ENCODE data around the gene MKKS.
"Not testable (repeated sequence)": the region's sequence is repeated elsewhere in the genome, so short reads cannot be mapped to it uniquely, and the experiment has no call there.

Gene MKKS

GRCh38 chr20:10411673-10412072 is 22.3 kb downstream of the MKKS start:
- H3K36me3 ChIP-seq (ENCODE audit: insufficient read depth, low read length): peaks cover 36% of the 10 kb centered on the region

DNA sequence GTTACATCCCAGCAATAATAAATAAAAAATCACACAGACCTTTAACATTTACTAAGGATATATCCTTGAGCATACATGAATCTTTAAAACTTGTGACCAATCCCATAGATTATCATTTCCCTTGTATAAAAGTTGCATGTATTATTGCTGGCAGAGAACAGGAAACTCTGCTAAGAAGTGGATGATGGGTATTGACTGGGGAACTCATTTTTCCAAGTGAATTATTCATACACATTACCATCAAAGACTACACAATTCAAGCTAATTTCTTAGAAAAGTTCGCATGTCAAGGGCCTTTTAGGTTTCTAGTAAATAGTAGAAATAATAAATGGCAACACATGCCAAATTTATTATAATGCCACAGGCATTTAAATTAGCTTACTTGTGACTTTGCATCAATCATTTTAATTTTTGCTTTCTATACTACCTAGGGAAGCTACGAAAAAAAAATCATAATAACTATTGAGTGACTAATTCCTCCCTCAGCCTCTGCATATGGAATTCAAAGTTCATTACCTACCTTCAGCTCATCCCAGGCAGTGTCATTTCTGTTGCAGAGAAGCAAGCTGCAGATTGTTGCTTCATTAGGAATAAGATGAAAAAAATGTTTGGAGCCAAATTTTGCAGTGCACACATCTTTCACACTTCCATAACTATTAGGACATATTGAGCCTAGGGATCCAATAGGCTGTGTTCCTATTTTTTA is 25.8 kb downstream of the MKKS start:
- Histone ChIP-seq H3K36me3 (ENCODE audit: insufficient read depth, low read length) (peaks cover 36% of the 10 kb centered on the region), H3K4me3 (ENCODE audit: low read length) (no peak overlapping the region), H3K4me1 (ENCODE audit: insufficient read depth, low read length) (no peaks in the 10 kb centered on the region), H3K9me3 (ENCODE audit: insufficient read depth, low read depth, low read length) (no peaks in the 10 kb centered on the region), H3K27ac (ENCODE audit: low read depth, low read length) (no peak overlapping the region), H3K9ac (ENCODE audit: low read depth, low read length) (no peak overlapping the region), H3K27me3 (ENCODE audit: insufficient read depth, low read length) (no peaks in the 10 kb centered on the region)
- WGBS: 91% methylated on average over 1 of the region's 2 CpGs

More at GRCh38 chr20:10411673-10412072, 22.3 kb downstream of the MKKS start:
- H3K27me3 ChIP-seq (ENCODE audit: insufficient read depth, low read length): no peaks in the 10 kb centered on the region
- no peak overlapping the region for H3K4me3 ChIP-seq (ENCODE audit: low read length)
- WGBS: no CpG with 5 or more reads among the region's 1 CpG
- H3K9ac ChIP-seq (ENCODE audit: low read depth, low read length): no peak overlapping the region
- H3K27ac ChIP-seq (ENCODE audit: low read depth, low read length): no peak overlapping the region
- no peaks in the 10 kb centered on the region for H3K9me3 ChIP-seq (ENCODE audit: insufficient read depth, low read depth, low read length)
- H3K4me1 ChIP-seq (ENCODE audit: insufficient read depth, low read length): peaks cover 16% of the 10 kb centered on the region

DNA sequence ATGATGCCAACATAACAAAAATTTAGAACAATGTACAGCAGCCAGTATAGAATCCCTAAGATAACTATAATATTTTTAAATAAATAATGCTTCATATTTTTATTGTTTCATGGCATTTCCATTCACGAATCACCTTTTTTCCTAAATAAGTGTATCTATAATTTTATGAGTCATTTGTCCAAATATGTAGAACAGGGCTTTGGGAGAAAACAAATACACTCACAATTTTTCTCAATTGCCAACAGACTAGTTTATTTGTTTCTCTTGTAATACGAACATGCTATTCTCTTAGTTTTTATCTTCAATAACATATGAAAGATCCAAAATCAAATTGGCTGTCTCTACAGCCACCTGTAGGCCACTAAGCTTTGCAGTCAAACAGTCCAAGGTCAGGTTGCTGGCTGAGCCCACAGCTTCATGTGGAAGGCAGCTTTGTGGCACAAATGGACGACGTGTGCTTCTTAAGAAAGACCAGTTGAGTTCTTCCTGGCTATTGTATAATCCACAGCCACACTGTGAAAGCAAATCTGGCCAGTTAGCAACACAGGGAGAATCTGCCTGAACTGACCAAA is 29.0 kb downstream of the MKKS start:
- Histone ChIP-seq H3K9ac (ENCODE audit: low read depth, low read length) (no peak overlapping the region), H3K27ac (ENCODE audit: low read depth, low read length) (no peak overlapping the region), H3K4me3 (ENCODE audit: low read length) (no peak overlapping the region), H3K4me1 (ENCODE audit: insufficient read depth, low read length) (no peaks in the 10 kb centered on the region), H3K9me3 (ENCODE audit: insufficient read depth, low read depth, low read length) (no peaks in the 10 kb centered on the region), H3K27me3 (ENCODE audit: insufficient read depth, low read length) (no peaks in the 10 kb centered on the region), H3K36me3 (ENCODE audit: insufficient read depth, low read length) (peaks cover 22% of the 10 kb centered on the region)
- WGBS: 94% methylated on average over 3 of the region's 4 CpGs

DNA sequence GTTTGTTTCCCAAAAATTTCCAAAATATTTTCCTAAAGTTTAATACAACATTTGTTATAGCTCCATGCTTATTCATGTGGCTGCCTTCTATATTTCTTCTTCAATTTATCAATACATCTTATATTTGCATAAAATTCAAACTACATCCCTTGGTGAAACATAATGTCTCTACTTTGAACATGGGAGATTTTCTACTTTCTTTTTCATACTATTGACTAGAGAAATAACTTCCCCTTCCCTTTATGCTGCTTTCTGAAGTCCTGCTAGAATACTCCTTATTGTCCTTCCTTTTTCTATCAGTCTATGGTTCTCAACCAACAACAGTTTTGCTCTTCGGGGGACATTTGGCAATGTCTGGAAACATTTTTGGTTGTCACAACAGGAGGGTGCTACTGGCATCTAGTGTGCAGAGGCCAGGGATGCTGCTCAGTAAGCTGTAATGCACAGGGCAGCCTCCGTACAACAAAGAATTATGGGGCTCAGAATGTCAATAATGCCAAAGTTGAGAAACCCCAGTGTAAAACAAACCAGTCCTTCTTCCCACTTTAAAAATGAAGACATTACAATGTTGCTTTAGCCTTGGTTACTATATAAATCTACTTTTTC is 29.9 kb downstream of the MKKS start:
- no peaks in the 10 kb centered on the region for H3K4me1 ChIP-seq (ENCODE audit: insufficient read depth, low read length)
- H3K9me3 ChIP-seq (ENCODE audit: insufficient read depth, low read depth, low read length): no peaks in the 10 kb centered on the region
- no peak overlapping the region for H3K27ac ChIP-seq (ENCODE audit: low read depth, low read length)
- H3K36me3 ChIP-seq (ENCODE audit: insufficient read depth, low read length): peaks cover 22% of the 10 kb centered on the region
- H3K4me3 ChIP-seq (ENCODE audit: low read length): no peak overlapping the region
- H3K27me3 ChIP-seq (ENCODE audit: insufficient read depth, low read length): no peaks in the 10 kb centered on the region
- no peak overlapping the region for H3K9ac ChIP-seq (ENCODE audit: low read depth, low read length)
- WGBS: 93% methylated on average over 2 of the region's 2 CpGs

- H3K4me3 ChIP-seq (ENCODE audit: low read length): no peak overlapping the region
- H3K27me3 ChIP-seq (ENCODE audit: insufficient read depth, low read length): no peaks in the 10 kb centered on the region
- H3K27ac ChIP-seq (ENCODE audit: low read depth, low read length): no peak overlapping the region
- peaks cover 22% of the 10 kb centered on the region for H3K36me3 ChIP-seq (ENCODE audit: insufficient read depth, low read length)
- H3K4me1 ChIP-seq (ENCODE audit: insufficient read depth, low read length): no peaks in the 10 kb centered on the region
- 91% methylated on average over 3 of the region's 3 CpGs for WGBS
- H3K9me3 ChIP-seq (ENCODE audit: insufficient read depth, low read depth, low read length): no peaks in the 10 kb centered on the region
- H3K9ac ChIP-seq (ENCODE audit: low read depth, low read length): no peak overlapping the region
Measured at GRCh38 chr20:10402938-10403608, 30.9 kb downstream of the MKKS start.

DNA sequence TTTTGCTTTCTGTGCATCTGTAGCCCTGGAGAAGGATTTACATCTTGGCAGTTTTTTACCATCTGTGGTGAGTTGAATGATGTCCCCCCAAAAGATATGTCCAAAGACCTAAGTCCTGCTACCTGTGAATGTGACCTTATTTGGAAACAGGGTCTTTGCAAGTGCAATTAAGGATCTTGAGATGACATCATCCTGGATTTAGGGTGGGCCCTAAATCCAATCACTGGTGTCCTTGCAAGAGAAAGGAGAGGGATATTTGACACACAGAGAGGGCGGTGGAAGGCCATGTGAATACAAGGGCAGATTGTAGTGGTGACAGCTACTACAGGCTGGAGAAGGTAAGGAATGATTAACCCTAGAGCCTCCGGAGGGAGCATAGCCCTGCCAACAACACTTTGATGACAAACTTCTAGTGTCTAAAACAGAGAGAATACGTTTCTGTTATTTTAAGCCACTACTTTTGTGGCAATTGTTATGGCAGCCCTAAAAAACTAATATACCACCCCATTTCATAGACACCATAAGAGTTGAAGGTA is 35.1 kb downstream of the MKKS start:
- Histone ChIP-seq H3K9ac (ENCODE audit: low read depth, low read length) (no peak overlapping the region), H3K9me3 (ENCODE audit: insufficient read depth, low read depth, low read length) (peaks cover 3% of the 10 kb centered on the region; the same call in 1 of the 2 replicates), H3K4me3 (ENCODE audit: low read length) (no peak overlapping the region), H3K27ac (ENCODE audit: low read depth, low read length) (no peak overlapping the region), H3K4me1 (ENCODE audit: insufficient read depth, low read length) (no peaks in the 10 kb centered on the region), H3K36me3 (ENCODE audit: insufficient read depth, low read length) (no peaks in the 10 kb centered on the region), H3K27me3 (ENCODE audit: insufficient read depth, low read length) (no peaks in the 10 kb centered on the region)
- WGBS: 65% methylated on average over 3 of the region's 3 CpGs

DNA sequence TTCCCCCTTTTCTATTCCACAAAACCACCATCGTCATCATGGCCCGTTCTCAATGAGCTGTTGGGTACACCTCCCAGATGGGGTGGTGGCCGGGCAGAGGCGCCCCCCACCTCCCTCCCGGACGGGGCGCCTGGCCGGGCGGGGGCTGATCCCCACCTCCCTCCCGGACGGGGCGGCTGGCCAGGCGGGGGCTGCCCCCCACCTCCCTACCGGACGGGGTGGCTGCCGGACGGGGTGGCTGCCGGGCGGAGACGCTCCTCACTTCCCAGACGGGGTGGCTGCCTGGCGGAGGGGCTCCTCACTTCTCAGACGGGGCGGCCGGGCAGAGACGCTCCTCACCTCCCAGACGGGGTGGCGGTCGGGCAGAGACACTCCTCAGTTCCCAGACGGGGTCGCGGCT is 39.3 kb downstream of the MKKS start:
- not testable (repeated sequence) for H3K4me1 ChIP-seq (ENCODE audit: insufficient read depth, low read length); H3K9me3 ChIP-seq (ENCODE audit: insufficient read depth, low read depth, low read length)

DNA sequence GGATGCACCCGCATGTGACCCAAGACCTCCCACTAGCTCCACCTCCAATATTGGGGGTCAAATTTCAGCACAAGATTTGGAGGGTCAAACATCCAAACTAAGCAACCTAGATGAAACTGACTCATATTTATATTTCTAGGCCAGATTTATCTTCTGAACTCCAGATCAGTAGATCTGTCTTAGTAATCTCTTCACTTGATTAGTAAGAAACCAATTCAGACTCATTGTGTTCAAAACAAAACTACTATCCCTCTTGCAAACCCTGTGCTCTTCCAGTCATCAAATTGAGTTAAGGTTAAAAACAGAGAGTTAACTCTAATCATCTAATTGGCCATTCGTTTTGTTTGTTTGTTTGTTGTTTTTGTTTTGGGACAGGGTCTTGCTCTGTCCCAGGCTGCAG is 43.3 kb downstream of the MKKS start:
- H3K36me3 ChIP-seq (ENCODE audit: insufficient read depth, low read length): no peaks in the 10 kb centered on the region
- 93% methylated on average over 2 of the region's 2 CpGs for WGBS
- no peak overlapping the region for H3K9ac ChIP-seq (ENCODE audit: low read depth, low read length)
- H3K4me3 ChIP-seq (ENCODE audit: low read length): no peak overlapping the region
- no peaks in the 10 kb centered on the region for H3K4me1 ChIP-seq (ENCODE audit: insufficient read depth, low read length)
- no peak overlapping the region for H3K27ac ChIP-seq (ENCODE audit: low read depth, low read length)
- H3K9me3 ChIP-seq (ENCODE audit: insufficient read depth, low read depth, low read length): 0 out of 2 replicates have a peak, but pooled peaks cover 8% of the 10 kb centered on the region
- no peaks in the 10 kb centered on the region for H3K27me3 ChIP-seq (ENCODE audit: insufficient read depth, low read length)

More for the DNA sequence above, 39.3 kb downstream of the MKKS start:
- 96% methylated on average over 26 of the region's 32 CpGs for WGBS
- not testable (repeated sequence) for H3K9ac ChIP-seq (ENCODE audit: low read depth, low read length); H3K36me3 ChIP-seq (ENCODE audit: insufficient read depth, low read length); H3K27ac ChIP-seq (ENCODE audit: low read depth, low read length); H3K27me3 ChIP-seq (ENCODE audit: insufficient read depth, low read length); H3K4me3 ChIP-seq (ENCODE audit: low read length)

GRCh38 chr20:10388597-10388996 is 45.4 kb downstream of the MKKS start:
- Histone ChIP-seq H3K36me3 (ENCODE audit: insufficient read depth, low read length) (no peaks in the 10 kb centered on the region), H3K9ac (ENCODE audit: low read depth, low read length) (no peak overlapping the region), H3K9me3 (ENCODE audit: insufficient read depth, low read depth, low read length) (0 out of 2 replicates have a peak, but pooled peaks cover 8% of the 10 kb centered on the region), H3K27me3 (ENCODE audit: insufficient read depth, low read length) (no peaks in the 10 kb centered on the region), H3K4me1 (ENCODE audit: insufficient read depth, low read length) (no peaks in the 10 kb centered on the region), H3K27ac (ENCODE audit: low read depth, low read length) (no peak overlapping the region), H3K4me3 (ENCODE audit: low read length) (no peak overlapping the region)
- WGBS: 89% methylated on average over 4 of the region's 4 CpGs

- 94% methylated on average over 4 of the region's 4 CpGs for WGBS
- 0 out of 2 replicates have a peak, but pooled peaks cover 8% of the 10 kb centered on the region for H3K9me3 ChIP-seq (ENCODE audit: insufficient read depth, low read depth, low read length)
- H3K9ac ChIP-seq (ENCODE audit: low read depth, low read length): no peak overlapping the region
- H3K27ac ChIP-seq (ENCODE audit: low read depth, low read length): no peak overlapping the region
- no peaks in the 10 kb centered on the region for H3K36me3 ChIP-seq (ENCODE audit: insufficient read depth, low read length)
- H3K4me1 ChIP-seq (ENCODE audit: insufficient read depth, low read length): no peaks in the 10 kb centered on the region
- no peak overlapping the region for H3K4me3 ChIP-seq (ENCODE audit: low read length)
- H3K27me3 ChIP-seq (ENCODE audit: insufficient read depth, low read length): no peaks in the 10 kb centered on the region
Measured at GRCh38 chr20:10387686-10388085, 46.3 kb downstream of the MKKS start.

Data from HUES64 (cell line).